ENCODE results near the gene TNFRSF1B. TPM values are rescaled to one million over a fixed set of nuclear protein-coding genes. Genes with fewer than 3 reads are reported as not detected.

The TNFRSF1B gene
- total RNA-seq, 6 experiments from 2014 or later: 0.14 to 0.66 (median 0.33) TPM

DNA sequence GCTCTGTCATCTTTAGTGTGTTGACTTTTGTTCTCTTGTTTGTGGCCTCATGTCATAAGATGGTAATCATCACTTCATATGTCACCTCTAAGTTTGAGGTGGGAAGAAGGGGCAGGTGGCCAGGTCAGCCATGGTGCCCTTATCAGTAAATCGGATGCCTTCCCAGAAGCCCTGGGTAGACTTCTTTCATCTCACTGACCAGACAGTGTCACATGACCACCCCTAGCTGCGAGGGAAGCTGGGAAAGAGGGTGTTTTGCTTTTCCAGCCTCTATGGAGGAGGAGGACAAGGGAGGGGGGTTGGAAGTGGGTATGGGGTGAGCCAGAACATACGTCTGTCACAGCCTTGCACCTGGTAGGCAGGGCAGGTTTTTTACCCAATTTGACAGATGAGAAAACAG, 28.6 kb downstream of the TNFRSF1B start:
- H3K27me3 Mint-ChIP-seq (ENCODE audit: insufficient read depth): peaks cover 30% of the 10 kb centered on the region
- no peaks in the 10 kb centered on the region for H3K9me3 Mint-ChIP-seq
- no peak overlapping the region for H3K4me3 Mint-ChIP-seq
- H3K4me1 Mint-ChIP-seq (ENCODE audit: low read depth): no peaks in the 10 kb centered on the region
- no peak overlapping the region for H3K27ac Mint-ChIP-seq
- no peaks in the 10 kb centered on the region for H3K36me3 Mint-ChIP-seq (ENCODE audit: low read depth)
- DNase-seq: no peak
- no peak for TF ChIP-seq CTCF (IDR thresholded peaks at IDR 0.05)

- DNase-seq: no peak
- H3K4me3 Mint-ChIP-seq: no peak overlapping the region
These were observed 30.1 kb downstream of the TNFRSF1B start for GRCh38 chr1:12196641-12197482.

DNA sequence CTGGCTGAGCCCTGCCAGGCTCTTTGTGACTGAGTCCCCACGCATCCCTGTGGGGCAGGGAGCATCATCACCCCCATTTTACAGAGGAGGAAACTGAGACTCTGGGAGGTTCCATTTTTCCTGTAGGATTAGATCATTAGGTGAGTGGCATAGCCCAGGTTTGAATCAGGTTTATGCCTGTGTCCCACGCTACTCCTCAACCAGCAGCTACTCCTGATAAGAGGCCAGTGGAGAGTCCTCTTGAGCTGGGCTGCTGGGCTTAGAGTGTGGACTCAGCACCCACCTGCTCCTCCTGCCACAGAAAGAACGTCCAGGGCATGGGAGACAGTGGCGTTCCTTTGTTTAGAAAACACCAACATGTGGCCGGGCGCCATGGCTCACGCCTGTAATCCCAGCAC, 30.7 kb downstream of the TNFRSF1B start:
- Mint-ChIP-seq H3K36me3 (ENCODE audit: low read depth) (no peaks in the 10 kb centered on the region), H3K9me3 (no peaks in the 10 kb centered on the region), H3K27ac (no peak overlapping the region), H3K4me1 (ENCODE audit: low read depth) (no peaks in the 10 kb centered on the region), H3K4me3 (no peak overlapping the region), H3K27me3 (ENCODE audit: insufficient read depth) (peaks cover 30% of the 10 kb centered on the region)
- DNase-seq: no peak
- no peak for TF ChIP-seq CTCF (IDR thresholded peaks at IDR 0.05)

More at GRCh38 chr1:12196641-12197482, 30.1 kb downstream of the TNFRSF1B start:
- Mint-ChIP-seq H3K27ac (no peak overlapping the region), H3K36me3 (ENCODE audit: low read depth) (no peaks in the 10 kb centered on the region), H3K9me3 (no peaks in the 10 kb centered on the region), H3K27me3 (ENCODE audit: insufficient read depth) (peaks cover 30% of the 10 kb centered on the region), H3K4me1 (ENCODE audit: low read depth) (no peaks in the 10 kb centered on the region)
- no peak for TF ChIP-seq CTCF (IDR thresholded peaks at IDR 0.05)

DNA sequence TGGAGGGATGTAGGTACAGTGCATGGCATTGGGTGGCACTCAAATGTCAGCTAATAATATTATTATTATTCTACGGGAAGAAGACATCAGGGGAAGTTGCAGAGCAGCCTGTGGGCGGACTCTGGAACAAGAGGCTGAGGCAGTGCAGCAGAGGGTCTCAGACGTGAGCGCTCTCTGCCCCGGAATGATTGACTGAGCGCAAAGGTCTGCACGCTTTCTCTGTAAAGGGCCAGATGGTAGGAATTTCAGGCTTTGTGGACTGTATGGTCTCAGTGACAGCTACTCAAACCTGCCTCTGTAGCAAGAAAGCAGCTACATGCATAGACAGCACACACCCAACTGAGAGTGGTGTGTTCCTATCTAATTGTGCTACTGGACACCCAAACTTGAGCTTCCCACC, 33.4 kb downstream of the TNFRSF1B start:
- peaks cover 24% of the 10 kb centered on the region for H3K27me3 Mint-ChIP-seq (ENCODE audit: insufficient read depth)
- no peaks in the 10 kb centered on the region for H3K9me3 Mint-ChIP-seq
- H3K4me3 Mint-ChIP-seq: no peak overlapping the region
- DNase-seq: no peak
- no peak for TF ChIP-seq CTCF (IDR thresholded peaks at IDR 0.05)
- no peak overlapping the region for H3K27ac Mint-ChIP-seq
- no peaks in the 10 kb centered on the region for H3K4me1 Mint-ChIP-seq (ENCODE audit: low read depth)
- no peaks in the 10 kb centered on the region for H3K36me3 Mint-ChIP-seq (ENCODE audit: low read depth)

DNA sequence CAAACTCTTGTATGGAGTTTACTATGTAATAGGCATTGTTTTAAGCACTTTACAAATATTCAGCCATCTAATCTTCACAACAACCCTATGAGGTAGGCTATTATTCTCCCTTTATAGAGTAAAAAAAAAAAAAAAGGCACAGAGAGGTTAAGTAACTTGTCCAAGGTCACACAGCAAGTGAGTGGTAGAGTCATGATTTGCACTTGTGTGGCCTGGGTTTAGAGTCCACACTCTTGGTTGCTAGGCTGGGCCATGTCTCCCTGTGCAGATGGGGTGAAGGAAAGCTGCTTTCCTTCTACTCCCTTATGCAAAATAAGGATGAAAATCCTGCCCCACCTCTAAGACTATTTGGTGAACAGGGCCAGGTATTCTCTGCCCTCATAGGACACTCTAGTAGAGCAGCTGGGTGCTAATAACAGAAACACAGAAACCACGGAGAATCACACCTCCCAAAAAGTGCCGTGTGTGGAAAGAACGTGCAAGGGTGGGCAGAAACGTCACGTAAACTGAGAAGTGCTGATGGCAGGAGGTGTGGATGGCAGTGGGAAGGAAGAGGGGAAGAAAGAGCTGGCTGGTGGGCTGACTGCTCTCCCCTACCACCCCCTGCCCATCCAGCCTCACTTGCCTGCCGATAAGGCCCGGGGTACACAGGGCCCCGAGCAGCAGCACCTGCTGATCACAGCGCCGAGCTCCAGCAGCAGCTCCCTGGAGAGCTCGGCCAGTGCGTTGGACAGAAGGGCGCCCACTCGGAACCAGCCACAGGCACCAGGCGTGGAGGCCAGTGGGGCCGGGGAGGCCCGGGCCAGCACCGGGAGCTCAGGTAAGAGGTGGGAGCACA, 34.8 kb downstream of the TNFRSF1B start:
- no peak overlapping the region for H3K4me3 Mint-ChIP-seq
- no peaks in the 10 kb centered on the region for H3K4me1 Mint-ChIP-seq (ENCODE audit: low read depth)
- peaks cover 19% of the 10 kb centered on the region for H3K27me3 Mint-ChIP-seq (ENCODE audit: insufficient read depth)
- no peaks in the 10 kb centered on the region for H3K36me3 Mint-ChIP-seq (ENCODE audit: low read depth)
- no peak for DNase-seq
- TF ChIP-seq CTCF (IDR thresholded peaks at IDR 0.05): no peak
- H3K27ac Mint-ChIP-seq: no peak overlapping the region
- H3K9me3 Mint-ChIP-seq: no peaks in the 10 kb centered on the region

All from HFFc6 (cell line).